ENCODE measurements around the gene PMEPA1.

PMEPA1 gene

GRCh38 chr20:57661746-57662455, 47.9 kb downstream of the PMEPA1 start:
- Histone ChIP-seq H3K14ac (ENCODE audit: low read length) (peak overlapping the region; percentile 63), H2BK5ac (ENCODE audit: low read length) (no peak overlapping the region), H3K36me3 (replicated peaks in 1 of 2; ENCODE audit: control insufficient read depth in 2 of 2, insufficient read depth in 2 of 2, low read length in 2 of 2) (no peaks in the 10 kb centered on the region), H3K9ac (ENCODE audit: low read depth, low read length, poor library complexity) (peak overlapping the region; percentile 70), H3K27me3 (ENCODE audit: control insufficient read depth in 3 of 3, insufficient read depth in 3 of 3, low read depth in 1 of 3, low read length in 3 of 3) (no peaks in the 10 kb centered on the region), H3K4ac (ENCODE audit: low read length) (no peak overlapping the region), H2BK15ac (ENCODE audit: low read length) (no peak overlapping the region), H2BK12ac (ENCODE audit: low read length) (no peak overlapping the region), H3K4me1 (ENCODE audit: control insufficient read depth in 2 of 2, insufficient read depth in 1 of 2, low read depth in 1 of 2, low read length in 2 of 2) (no peaks in the 10 kb centered on the region), H2BK120ac (ENCODE audit: low read depth, low read length) (peak overlapping the region; percentile 28), H3K18ac (ENCODE audit: low read length) (peak overlapping the region; percentile 90), H2AK5ac (ENCODE audit: low read depth, low read length) (peak overlapping the region; percentile 58), H2AFZ (ENCODE audit: low read length) (no peak overlapping the region), H3K27ac (replicated peaks; ENCODE audit: low read length) (no peak overlapping the region), H4K91ac (ENCODE audit: low read depth, low read length, poor library complexity) (no peak overlapping the region), H3K79me1 (ENCODE audit: low read depth, low read length) (no peaks in the 10 kb centered on the region), H3K9me3 (replicated peaks in 1 of 2; ENCODE audit: control insufficient read depth in 2 of 2, insufficient read depth in 1 of 2, low read depth in 1 of 2, low read length in 2 of 2) (no peaks in the 10 kb centered on the region), H3K23ac (ENCODE audit: low read depth, low read length, poor library complexity) (peak overlapping the region; percentile 67), H4K8ac (ENCODE audit: low read depth, low read length) (no peak overlapping the region), H3K4me3 (ENCODE audit: low read length in 2 of 2) (no peak overlapping the region), H3K4me2 (ENCODE audit: insufficient read depth, low read length, poor library complexity, severe bottlenecking) (no peak overlapping the region)
- no CpG with 5 or more reads among the region's 26 CpGs for WGBS, 2 donors (ENCODE audit: extremely low coverage in 2 of 2, insufficient read length in 2 of 2, insufficient replicate concordance in 1 of 2)
- DNase-seq (ENCODE audit: low spot score), result no peak

- DNase-seq (ENCODE audit: low spot score), result no peak
- no peak overlapping the region for H3K4me3 ChIP-seq (ENCODE audit: low read length in 2 of 2)
- WGBS, 2 donors (ENCODE audit: extremely low coverage in 2 of 2, insufficient read length in 2 of 2, insufficient replicate concordance in 1 of 2), result no CpG with 5 or more reads among the region's 31 CpGs
- H3K4me1 ChIP-seq (ENCODE audit: control insufficient read depth in 2 of 2, insufficient read depth in 1 of 2, low read depth in 1 of 2, low read length in 2 of 2), result no peaks in the 10 kb centered on the region
- H2BK5ac ChIP-seq (ENCODE audit: low read length), result no peak overlapping the region
- H4K8ac ChIP-seq (ENCODE audit: low read depth, low read length), result no peak overlapping the region
- no peaks in the 10 kb centered on the region for H3K79me1 ChIP-seq (ENCODE audit: low read depth, low read length)
- no peaks in the 10 kb centered on the region for H3K27me3 ChIP-seq (ENCODE audit: control insufficient read depth in 3 of 3, insufficient read depth in 3 of 3, low read depth in 1 of 3, low read length in 3 of 3)
- H3K9me3 ChIP-seq (replicated peaks in 1 of 2; ENCODE audit: control insufficient read depth in 2 of 2, insufficient read depth in 1 of 2, low read depth in 1 of 2, low read length in 2 of 2), result no peaks in the 10 kb centered on the region
- H3K4me2 ChIP-seq (ENCODE audit: insufficient read depth, low read length, poor library complexity, severe bottlenecking), result no peak overlapping the region
- H3K27ac ChIP-seq (replicated peaks; ENCODE audit: low read length), result no peak overlapping the region
- H2AFZ ChIP-seq (ENCODE audit: low read length), result no peak overlapping the region
- H3K23ac ChIP-seq (ENCODE audit: low read depth, low read length, poor library complexity), result no peak overlapping the region
- no peak overlapping the region for H4K91ac ChIP-seq (ENCODE audit: low read depth, low read length, poor library complexity)
- no peak overlapping the region for H2BK120ac ChIP-seq (ENCODE audit: low read depth, low read length)
- no peaks in the 10 kb centered on the region for H3K36me3 ChIP-seq (replicated peaks in 1 of 2; ENCODE audit: control insufficient read depth in 2 of 2, insufficient read depth in 2 of 2, low read length in 2 of 2)
- H2AK5ac ChIP-seq (ENCODE audit: low read depth, low read length), result peak overlapping the region; percentile 75
- H3K14ac ChIP-seq (ENCODE audit: low read length), result peak overlapping the region; percentile 84
- H3K4ac ChIP-seq (ENCODE audit: low read length), result no peak overlapping the region
- peak overlapping the region; percentile 80 for H3K18ac ChIP-seq (ENCODE audit: low read length)
- H2BK15ac ChIP-seq (ENCODE audit: low read length), result no peak overlapping the region
- no peak overlapping the region for H2BK12ac ChIP-seq (ENCODE audit: low read length)
- peak overlapping the region; percentile 44 for H3K9ac ChIP-seq (ENCODE audit: low read depth, low read length, poor library complexity)
Observed at GRCh38 chr20:57660922-57661745, 48.7 kb downstream of the PMEPA1 start.

GRCh38 chr20:57660181-57660921, 49.5 kb downstream of the PMEPA1 start:
- Histone ChIP-seq H3K18ac (ENCODE audit: low read length) (peak overlapping the region; percentile 80), H2BK12ac (ENCODE audit: low read length) (no peak overlapping the region), H3K4ac (ENCODE audit: low read length) (no peak overlapping the region), H2AFZ (ENCODE audit: low read length) (no peak overlapping the region), H2BK5ac (ENCODE audit: low read length) (no peak overlapping the region), H2AK5ac (ENCODE audit: low read depth, low read length) (peak overlapping the region; percentile 75), H3K4me3 (ENCODE audit: low read length in 2 of 2) (no peak overlapping the region), H3K36me3 (replicated peaks in 1 of 2; ENCODE audit: control insufficient read depth in 2 of 2, insufficient read depth in 2 of 2, low read length in 2 of 2) (no peaks in the 10 kb centered on the region), H3K23ac (ENCODE audit: low read depth, low read length, poor library complexity) (peak overlapping the region; percentile 85), H2BK120ac (ENCODE audit: low read depth, low read length) (no peak overlapping the region), H3K4me1 (ENCODE audit: control insufficient read depth in 2 of 2, insufficient read depth in 1 of 2, low read depth in 1 of 2, low read length in 2 of 2) (no peaks in the 10 kb centered on the region), H3K79me1 (ENCODE audit: low read depth, low read length) (no peaks in the 10 kb centered on the region), H3K27me3 (ENCODE audit: control insufficient read depth in 3 of 3, insufficient read depth in 3 of 3, low read depth in 1 of 3, low read length in 3 of 3) (no peaks in the 10 kb centered on the region), H3K9me3 (replicated peaks in 1 of 2; ENCODE audit: control insufficient read depth in 2 of 2, insufficient read depth in 1 of 2, low read depth in 1 of 2, low read length in 2 of 2) (no peaks in the 10 kb centered on the region), H2BK15ac (ENCODE audit: low read length) (no peak overlapping the region), H3K4me2 (ENCODE audit: insufficient read depth, low read length, poor library complexity, severe bottlenecking) (no peak overlapping the region), H3K14ac (ENCODE audit: low read length) (peak overlapping the region; percentile 84), H4K91ac (ENCODE audit: low read depth, low read length, poor library complexity) (no peak overlapping the region), H3K27ac (replicated peaks; ENCODE audit: low read length) (no peak overlapping the region), H4K8ac (ENCODE audit: low read depth, low read length) (peak overlapping the region; percentile 43), H3K9ac (ENCODE audit: low read depth, low read length, poor library complexity) (peak overlapping the region; percentile 44)
- DNase-seq (ENCODE audit: low spot score), result no peak
- WGBS, 2 donors (ENCODE audit: extremely low coverage in 2 of 2, insufficient read length in 2 of 2, insufficient replicate concordance in 1 of 2), result 100% methylated on average over 7 to 11 of the region's 13 CpGs
